HG03039 (cell line): ENCODE measurements around the gene TTC36.
"Not testable (repeated sequence)": the region's sequence is repeated elsewhere in the genome, so short reads cannot be mapped to it uniquely, and the experiment has no call there.

Experiments
- ATAC-seq: cut with Tn5 transposase; IDR thresholded peaks from one replicate; pipeline ENCODE4 v1.9.1; 2021; ENCODE audit warnings: mild to moderate bottlenecking, moderate library complexity; ENCODE audit not compliant: unreplicated experiment

Gene TTC36, protein sequence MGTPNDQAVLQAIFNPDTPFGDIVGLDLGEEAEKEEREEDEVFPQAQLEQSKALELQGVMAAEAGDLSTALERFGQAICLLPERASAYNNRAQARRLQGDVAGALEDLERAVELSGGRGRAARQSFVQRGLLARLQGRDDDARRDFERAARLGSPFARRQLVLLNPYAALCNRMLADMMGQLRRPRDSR

DNA sequence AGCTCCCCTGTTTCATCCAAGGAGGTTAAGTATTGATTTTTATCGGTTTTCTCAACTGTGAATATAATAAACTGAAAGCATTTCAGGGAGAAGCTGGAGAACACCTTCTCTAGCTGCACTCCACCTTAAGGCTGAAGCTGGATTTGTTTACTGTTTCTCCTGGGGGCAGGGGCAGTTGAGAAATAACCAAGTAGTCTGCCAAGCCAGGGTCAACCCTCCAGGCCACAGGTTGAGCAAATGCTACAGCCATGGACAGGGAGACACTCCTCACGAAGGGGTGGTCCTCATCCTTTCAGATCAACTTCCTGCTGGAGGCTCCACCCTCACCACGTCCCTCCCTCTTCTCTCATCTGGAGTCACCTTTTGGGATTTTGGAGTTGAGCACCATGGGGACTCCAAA is at the start of gene TTC36:
Gene TTC36 (plus strand): TSS at position 366 of the 400 bp plus-strand sequence. CDS start 21 bp downstream, at position 387.
- ATAC-seq, result no peak

DNA sequence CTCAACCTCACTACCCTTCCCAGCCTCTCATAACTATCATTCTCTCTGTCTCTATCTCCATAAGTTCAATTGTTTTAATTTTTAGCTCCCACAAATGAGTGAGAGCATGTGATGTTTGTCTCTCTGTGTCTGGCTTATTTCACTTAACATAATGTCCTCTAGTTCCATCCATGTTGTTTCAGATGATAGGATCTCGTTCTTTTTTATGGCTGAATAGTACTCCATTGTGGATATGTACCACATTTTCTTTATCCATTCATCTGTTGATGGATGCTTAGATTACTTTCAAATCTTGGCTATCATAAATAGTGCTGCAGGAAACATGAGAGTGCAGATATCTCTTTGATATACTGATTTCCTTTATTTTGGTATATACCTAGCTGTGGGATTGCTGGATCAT is 46.0 kb upstream of the TTC36 start:
- ATAC-seq, result not testable (repeated sequence)

DNA sequence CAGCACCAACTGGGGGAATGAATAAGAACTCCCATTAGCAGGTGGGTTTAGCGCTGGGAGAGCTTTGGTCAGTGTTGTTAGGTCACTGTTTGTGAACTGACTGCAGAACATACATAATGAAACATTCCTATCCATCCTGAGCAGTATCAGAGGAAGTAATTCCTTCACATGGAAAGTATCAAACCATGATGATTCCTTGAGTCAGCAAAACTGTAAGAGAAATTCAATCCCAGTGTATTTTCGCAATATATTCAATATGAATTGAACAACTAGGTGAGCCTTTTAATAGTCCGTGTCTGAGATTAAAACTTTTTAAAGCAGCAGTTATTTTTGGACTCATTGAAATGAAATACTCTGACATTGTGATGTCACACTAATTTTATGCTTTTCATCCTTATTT is 42.9 kb upstream of the TTC36 start:
- ATAC-seq, result no peak

DNA sequence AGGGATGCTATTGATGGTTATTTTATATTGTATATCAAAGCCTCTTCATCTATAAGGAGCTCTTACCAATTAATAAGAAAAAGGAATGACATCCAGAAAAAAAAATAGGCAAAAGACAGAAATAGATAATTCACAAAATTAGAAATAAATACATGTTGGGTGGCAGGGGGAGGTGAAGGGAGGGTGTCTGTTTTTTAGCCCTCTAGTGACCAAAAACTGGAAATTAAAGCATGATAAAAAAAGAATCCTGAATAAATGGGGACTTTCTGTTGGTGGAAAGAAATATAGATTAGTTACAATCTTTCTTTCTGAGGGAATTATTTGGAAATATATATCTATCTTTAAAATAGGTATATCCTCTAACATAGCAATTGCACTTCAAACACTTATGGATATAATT is 42.0 kb upstream of the TTC36 start:
- no peak for ATAC-seq

DNA sequence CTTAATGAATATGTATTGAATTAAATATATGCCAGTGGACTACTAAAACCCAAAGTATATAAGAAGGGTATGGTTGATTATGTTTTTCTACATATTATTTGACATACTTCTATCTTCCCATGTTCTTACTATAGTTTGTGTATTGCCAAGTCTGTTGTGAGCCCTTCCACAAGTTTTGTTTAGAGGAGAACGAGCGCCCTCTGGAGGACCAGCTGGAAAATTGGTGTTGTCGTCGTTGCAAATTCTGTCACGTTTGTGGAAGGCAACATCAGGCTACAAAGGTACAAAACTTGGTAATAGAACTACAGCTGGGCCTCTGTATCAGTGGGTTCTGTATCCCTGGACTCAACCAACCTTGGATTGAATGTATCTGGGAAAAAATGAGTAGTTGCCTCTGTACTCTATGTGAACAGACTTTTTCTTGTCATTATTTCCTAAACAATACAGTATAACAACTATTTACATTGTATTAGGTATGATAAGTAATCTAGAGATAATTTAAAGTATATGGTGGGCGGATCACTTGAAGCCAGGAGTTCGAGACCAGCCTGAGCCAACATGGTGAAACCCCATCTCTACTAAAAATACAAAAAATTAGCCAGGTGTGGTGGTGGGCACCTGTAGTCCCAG is 38.7 kb upstream of the TTC36 start:
- ATAC-seq, result no peak

DNA sequence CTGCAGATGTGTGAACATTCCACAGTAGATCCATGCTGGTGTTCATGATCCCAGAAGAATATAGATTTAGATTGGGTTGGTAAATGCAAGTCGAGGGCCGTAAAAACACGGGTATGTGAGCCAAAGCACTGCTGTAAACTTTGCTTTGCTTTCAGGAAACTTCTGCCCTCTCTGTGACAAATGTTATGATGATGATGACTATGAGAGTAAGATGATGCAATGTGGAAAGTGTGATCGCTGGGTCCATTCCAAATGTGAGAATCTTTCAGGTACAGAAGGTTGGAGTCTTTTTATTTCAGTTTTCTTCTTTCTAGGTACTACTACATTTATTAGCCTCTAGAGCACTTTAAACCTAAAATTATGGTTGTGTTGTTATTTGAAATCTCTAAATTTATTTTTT is 36.2 kb upstream of the TTC36 start:
- no peak for ATAC-seq

DNA sequence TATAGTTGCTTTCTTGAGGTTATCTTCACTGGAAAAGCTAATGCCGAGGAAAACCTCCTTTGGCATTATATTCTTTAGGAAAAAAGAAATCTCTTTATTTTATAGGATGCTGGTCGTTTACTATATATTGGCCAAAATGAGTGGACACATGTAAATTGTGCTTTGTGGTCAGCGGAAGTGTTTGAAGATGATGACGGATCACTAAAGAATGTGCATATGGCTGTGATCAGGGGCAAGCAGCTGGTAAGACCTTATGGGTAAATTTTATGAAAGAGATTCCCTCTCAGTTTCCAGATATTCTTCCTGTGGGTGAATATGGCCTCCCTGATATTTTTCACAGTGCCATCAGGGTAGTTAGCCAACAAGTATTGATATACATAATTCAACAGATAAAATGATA is 29.4 kb upstream of the TTC36 start:
- no peak for ATAC-seq

DNA sequence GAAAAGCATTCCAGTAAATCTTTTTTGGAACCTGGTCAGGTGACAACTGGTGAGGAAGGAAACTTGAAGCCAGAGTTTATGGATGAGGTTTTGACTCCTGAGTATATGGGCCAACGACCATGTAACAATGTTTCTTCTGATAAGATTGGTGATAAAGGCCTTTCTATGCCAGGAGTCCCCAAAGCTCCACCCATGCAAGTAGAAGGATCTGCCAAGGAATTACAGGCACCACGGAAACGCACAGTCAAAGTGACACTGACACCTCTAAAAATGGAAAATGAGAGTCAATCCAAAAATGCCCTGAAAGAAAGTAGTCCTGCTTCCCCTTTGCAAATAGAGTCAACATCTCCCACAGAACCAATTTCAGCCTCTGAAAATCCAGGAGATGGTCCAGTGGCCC is 24.1 kb upstream of the TTC36 start:
- ATAC-seq, result no peak

DNA sequence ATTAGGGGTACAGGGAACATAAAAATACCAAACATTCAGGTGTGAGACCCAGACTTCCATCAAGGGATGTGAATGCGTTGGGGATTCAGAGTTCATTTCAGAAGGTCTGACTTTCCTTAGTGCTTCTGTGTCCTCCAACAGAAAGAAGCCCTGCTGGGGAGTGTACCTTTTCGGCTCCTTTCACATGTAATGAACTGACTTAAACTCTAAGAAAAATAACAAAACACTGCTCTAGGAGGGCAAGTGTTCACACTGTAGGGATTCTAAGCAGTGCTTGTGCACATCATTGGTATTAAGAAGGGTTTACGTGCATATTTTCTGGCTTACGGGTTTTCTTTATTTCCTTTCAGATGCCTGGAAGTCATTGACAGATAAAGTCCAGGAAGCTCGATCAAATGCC is 15.7 kb upstream of the TTC36 start:
- ATAC-seq, result no peak

DNA sequence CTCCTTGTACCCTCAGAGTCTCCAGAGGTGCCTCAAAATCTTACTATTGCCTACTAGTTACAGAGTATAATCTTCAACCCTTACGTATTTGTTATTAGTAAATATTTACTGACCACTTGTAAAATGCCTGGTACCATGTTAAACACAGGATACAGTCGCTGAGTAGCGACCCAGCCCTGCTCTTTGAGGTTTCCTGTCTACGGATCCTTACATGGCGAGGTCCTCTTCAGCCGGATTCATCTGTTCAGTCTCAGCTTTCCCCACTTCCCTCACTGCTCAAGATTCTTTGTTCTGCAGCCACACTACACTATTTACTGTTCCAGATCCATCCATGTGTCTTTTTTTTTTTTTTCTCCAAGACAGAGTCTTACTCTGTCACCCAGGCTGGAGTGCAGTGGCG is 13.2 kb upstream of the TTC36 start:
- no peak for ATAC-seq

DNA sequence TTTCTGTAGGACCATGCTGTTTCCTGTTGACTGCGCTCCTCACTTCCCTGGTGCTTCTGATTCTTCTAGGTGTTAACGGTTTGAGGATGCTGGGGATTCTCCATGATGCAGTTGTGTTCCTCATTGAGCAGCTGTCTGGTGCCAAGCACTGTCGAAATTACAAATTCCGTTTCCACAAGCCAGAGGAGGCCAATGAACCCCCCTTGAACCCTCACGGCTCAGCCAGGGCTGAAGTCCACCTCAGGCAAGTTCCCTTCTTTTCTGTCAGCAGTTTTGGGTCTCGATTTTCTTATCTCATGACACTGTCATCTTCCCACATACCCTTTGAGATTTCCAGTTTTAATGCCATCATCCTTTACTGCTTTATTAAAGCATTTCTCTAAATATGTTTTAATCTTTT is 7.7 kb upstream of the TTC36 start:
- ATAC-seq, result no peak

DNA sequence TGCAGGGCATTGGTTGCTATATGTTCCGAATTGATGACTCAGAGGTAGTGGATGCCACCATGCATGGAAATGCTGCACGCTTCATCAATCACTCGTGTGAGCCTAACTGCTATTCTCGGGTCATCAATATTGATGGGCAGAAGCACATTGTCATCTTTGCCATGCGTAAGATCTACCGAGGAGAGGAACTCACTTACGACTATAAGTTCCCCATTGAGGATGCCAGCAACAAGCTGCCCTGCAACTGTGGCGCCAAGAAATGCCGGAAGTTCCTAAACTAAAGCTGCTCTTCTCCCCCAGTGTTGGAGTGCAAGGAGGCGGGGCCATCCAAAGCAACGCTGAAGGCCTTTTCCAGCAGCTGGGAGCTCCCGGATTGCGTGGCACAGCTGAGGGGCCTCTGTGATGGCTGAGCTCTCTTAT is 5.4 kb upstream of the TTC36 start:
- ATAC-seq, result no peak

DNA sequence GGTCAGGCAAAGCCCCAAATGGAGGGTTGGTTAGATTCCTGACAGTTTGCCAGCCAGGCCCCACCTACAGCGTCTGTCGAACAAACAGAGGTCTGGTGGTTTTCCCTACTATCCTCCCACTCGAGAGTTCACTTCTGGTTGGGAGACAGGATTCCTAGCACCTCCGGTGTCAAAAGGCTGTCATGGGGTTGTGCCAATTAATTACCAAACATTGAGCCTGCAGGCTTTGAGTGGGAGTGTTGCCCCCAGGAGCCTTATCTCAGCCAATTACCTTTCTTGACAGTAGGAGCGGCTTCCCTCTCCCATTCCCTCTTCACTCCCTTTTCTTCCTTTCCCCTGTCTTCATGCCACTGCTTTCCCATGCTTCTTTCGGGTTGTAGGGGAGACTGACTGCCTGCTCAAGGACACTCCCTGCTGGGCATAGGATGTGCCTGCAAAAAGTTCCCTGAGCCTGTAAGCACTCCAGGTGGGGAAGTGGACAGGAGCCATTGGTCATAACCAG is 4.7 kb upstream of the TTC36 start:
- ATAC-seq, result no peak

DNA sequence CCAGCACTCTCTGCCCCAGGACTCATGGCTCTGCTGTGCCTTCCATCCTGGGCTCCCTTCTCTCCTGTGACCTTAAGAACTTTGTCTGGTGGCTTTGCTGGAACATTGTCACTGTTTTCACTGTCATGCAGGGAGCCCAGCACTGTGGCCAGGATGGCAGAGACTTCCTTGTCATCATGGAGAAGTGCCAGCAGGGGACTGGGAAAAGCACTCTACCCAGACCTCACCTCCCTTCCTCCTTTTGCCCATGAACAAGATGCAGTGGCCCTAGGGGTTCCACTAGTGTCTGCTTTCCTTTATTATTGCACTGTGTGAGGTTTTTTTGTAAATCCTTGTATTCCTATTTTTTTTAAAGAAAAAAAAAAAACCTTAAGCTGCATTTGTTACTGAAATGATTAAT is 2.9 kb upstream of the TTC36 start:
- no peak for ATAC-seq

DNA sequence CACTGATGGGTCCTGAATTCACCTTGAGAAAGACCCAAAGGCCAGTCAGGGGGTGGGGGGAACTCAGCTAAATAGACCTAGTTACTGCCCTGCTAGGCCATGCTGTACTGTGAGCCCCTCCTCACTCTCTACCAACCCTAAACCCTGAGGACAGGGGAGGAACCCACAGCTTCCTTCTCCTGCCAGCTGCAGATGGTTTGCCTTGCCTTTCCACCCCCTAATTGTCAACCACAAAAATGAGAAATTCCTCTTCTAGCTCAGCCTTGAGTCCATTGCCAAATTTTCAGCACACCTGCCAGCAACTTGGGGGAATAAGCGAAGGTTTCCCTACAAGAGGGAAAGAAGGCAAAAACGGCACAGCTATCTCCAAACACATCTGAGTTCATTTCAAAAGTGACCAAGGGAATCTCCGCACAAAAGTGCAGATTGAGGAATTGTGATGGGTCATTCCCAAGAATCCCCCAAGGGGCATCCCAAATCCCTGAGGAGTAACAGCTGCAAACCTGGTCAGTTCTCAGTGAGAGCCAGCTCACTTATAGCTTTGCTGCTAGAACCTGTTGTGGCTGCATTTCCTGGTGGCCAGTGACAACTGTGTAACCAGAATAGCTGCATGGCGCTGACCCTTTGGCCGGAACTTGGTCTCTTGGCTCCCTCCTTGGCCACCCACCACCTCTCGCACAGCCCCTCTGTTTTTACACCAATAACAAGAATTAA is 2.4 kb upstream of the TTC36 start:
- ATAC-seq, result no peak

DNA sequence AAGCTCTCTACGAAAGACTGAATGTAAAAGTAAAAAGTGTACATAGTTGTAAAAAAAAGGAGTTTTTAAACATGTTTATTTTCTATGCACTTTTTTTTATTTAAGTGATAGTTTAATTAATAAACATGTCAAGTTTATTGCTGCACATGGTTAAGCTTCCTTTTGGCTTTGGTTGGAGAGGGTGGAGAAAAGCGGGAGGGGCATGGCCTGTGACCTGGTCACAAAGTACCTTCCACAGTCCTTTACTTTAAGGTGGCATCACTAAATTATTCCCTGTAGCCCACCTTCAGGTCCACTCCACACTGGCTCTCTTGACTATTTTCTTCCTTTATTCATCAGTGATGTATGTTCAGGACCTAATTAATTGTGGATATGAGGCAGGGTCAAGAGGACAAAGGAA is 586 bp upstream of the TTC36 start:
- no peak for ATAC-seq

DNA sequence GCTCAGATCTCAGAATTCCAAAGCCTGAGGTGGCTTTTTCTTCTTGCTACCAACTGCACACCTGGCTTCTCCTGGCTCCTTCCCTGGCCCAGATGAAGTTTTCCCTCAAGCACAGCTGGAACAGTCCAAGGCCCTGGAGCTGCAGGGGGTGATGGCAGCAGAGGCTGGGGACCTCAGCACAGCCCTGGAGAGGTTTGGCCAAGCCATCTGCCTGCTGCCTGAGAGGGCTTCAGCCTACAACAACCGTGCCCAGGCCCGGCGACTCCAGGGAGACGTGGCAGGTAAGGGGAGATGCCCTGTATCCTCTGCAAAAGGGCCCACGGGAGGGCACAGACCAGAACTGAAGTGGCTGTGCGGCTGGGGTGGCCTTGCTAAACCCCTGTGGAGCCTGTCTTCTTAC is 1.2 kb downstream of the TTC36 start:
- ATAC-seq, result no peak

DNA sequence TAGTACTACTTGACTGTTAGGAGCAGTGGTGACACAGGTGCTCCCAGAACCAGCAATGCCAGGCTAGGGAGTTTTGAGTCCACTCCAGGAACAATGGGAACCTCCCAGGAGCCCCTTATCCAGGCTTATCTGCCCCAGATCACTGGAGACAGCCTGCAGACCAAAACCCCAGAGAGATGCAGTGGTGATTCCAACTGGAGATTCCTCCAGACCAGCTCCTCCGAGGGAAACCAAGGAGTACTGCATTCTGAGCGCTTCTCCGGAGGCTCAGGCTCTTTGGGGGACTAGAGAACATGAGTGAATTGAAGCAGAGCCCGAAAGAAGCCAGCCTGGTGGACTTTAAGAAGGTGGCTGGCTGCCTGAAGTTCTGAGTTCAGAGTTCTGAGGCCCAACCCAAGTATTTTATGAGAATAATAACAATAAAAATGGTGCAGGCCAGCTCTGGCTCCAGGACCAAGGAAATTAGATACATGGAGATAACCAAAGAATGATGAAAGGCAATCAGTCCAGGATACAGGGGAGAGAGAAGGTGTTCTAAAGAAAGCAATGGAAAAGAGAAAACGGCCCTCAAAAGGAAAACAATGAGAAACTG is 2.4 kb downstream of the TTC36 start:
- no peak for ATAC-seq

DNA sequence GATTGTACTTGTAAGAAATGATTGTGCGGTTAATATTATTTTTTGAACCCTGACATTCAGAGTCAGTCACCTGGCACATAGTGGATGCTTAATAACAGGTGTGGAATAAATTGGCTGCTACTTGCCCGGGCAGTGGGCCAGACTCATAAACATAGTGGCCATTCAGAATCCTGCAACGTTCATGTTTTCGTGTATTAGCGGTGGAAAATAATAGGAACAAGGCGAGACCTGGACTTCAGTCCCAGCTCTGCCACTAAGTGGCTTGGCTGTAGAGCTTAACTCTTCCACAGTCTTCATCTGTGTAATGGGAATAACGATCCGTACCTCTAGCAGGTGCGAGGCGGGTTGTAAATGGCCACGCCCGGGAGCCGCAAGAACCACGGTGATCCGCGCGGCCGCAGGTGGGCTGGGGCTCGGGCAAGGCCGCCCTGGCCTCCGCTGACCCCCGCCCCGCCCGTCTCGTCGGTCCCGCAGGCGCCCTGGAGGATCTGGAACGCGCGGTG is 3.0 kb downstream of the TTC36 start:
- no peak for ATAC-seq

DNA sequence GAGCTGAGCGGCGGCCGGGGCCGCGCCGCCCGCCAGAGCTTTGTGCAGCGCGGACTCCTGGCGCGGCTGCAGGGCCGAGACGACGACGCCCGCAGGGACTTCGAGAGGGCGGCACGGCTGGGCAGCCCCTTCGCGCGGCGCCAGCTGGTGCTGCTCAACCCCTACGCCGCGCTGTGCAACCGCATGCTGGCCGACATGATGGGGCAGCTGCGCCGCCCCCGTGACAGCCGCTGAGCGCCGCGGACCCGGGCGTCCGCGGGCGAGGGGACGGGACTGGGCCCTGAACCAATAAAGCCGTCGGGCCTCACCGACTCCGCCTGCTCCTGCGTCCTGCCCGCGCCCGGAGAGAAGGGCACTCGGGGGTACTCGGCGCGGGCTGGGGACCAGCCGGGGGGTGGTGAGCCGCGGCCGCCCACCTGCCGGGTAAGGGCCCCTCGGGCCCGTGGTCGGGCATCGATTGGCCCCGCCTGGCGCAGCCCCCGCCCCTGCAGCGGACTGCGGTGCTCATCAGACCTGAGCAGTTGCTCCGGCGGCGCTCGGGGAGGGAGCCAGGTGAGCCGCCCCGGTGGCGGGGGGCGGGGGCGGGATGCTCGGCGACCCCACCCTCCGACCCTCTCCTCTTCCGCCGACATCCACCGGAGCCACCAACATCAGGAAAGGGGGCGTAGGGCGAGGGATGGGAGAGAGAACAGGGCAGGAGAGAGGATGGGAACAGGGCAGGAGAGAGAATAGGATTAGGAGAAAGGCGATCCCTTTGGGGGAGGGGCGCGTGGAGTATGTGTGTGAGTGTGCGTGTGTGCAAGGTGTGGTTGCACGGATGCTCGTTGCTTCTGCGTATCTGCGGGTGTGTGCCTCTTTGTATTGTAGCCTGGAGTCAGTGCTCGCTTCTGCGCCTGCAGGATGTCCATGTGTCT is 3.7 kb downstream of the TTC36 start, which contains the start of gene TMEM25:
Gene TMEM25 (plus strand): TSS at position 510 of the 914 bp plus-strand sequence. CDS start 610 bp downstream, outside the sequence.
- ATAC-seq, result peak; percentile 54
